GM21515 (cell line): Measurements from ENCODE around the gene CES3.

Source experiments
- ATAC-seq: cut with Tn5 transposase; IDR thresholded peaks from one replicate; pipeline ENCODE4 v1.9.1; 2021; ENCODE audit not compliant: unreplicated experiment

Gene CES3

DNA sequence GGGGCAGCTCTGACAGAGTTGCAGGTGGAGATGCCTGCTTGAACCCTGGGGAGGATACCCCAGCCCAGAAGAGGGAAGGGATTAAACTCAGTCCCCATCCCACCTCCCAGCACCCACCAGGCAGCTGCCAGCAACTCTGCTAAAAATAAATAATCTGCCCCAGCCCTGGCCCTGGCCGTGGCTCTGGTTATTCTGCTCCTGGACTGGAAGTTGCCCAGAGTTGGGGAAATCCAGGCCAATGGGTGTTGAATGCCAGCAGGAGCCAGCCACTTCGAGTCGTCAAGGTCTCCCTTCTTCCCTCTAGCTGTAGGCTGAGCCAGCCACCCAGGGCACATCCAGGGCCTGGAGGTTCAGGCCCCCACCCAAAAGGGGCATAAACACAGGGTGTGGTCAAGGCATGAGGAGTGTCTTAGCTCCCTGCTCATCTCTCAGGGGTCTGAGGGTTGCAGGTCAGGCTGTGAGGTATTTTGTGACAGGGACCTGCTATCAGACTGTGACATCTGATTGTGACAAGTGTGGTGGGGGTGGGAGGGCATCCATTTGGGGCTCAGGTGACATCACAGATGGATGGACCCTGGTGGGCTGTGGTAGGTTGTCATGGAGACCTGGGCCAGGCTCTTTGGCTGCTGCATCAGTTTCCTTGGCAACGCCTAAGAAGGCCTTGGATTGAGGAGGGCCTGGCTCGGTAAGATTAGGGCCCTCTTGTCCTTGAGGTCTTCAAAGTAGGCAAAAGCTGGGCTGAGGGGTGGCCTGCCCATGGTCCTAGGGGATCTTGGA is 34.7 kb upstream of the CES3 start:
- no peak for ATAC-seq

DNA sequence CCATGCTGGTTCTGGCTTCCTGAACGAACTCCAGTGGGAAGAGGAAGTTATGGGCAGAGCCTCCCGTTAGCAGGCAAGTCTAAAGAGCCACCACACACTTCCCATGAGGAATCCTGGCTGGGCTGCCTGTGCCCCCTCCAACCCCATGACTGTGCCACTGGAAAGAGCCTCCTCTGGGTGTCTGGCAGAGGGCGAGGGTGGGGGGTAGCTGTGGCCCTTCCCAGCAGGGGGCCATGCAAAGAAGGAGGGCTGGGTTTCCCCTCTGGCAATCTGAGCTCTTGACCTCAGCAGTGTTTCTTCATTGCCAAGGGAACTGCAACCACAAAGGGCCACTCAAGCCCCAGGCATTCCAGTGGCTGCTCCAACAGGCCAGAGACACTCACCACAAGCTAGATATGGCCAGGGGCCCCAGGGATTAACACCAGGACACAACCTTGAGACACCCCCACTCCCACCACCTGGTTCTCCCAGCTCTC is 34.1 kb upstream of the CES3 start:
- ATAC-seq: no peak

DNA sequence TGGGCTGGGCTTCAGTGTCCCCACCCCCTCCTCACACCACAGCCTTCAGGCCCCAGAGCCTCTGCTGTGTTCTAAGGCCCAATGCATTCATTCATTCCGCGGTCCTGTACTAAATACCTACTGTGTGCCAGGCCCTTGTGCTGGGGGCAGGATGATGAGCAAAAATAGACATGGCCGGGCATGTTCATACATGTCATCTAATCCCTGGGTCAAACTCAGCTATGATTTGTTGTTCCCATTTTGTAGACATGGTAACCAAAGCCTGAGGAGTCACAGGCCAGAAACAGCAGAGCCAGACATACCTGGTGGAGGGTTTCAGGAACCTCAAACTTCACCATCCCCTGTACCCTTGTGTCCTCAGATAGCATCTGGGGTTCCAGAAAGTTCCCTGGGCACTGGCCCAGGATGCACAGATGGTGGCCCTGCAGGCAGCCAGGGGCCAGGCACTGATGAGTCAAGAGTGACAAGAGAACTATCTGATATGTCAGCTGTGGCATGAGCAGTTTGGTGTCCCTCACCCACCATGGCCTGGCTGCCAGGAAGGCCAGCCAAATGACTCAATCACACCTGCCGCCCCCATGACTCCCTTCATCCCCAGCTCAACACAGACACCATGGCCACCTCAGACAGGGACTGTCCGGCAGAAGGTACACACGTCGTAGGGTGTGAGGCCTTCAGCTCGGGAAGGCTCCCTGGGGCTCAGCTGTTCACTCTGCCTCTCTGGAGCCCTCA is 33.0 kb upstream of the CES3 start:
- ATAC-seq: no peak

DNA sequence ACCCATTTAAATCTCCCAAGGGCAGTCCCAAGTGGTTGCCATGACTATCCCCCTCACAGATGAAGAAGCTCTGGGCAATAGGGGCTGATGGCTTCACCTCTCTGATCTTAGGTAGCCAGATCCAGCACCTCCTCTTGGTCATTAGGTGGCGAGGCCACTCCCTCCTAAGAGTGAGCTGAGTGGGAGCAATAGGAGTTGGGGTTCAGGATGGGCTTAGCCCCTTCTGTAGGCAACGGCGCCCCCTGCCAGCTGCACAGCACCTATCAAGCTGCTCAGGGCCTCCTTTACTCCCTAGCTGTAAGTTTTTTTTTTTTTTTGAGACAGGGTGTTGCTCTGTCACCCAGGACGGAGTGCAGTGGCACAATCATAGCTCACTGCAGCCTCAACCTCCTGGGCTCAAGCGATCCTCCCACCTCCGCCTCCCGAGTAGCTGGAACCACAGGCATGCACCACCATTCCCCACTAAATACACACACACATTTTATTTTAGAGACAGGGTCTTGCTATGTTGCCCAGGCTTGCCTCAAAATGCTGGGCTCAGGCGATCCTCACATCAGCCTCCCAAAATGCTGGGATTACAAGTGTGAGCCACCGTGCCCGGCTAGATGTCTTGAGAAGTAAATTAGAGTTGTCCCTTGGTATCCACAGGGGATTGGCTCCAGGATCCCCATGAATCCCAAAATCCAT is 32.2 kb upstream of the CES3 start:
- no peak for ATAC-seq

DNA sequence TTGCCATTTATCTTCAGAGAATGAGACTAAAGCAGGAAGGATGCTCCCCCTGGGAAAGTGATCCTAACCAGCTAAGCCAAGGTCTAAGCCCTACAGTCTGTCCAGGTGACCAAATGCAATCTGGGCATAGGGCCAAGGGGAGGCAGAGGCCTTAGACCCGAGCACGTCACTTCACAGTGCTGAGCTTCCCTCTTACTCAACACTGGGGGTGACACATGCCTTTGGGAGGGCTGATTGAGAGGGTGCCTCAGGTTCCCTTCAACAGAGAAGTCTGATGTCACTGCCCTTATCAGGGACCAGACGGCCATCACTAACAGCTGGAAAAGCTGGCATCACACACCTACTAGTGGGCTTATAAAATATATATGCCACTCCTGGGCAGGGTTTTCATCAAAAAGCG is 30.9 kb upstream of the CES3 start:
- no peak for ATAC-seq

DNA sequence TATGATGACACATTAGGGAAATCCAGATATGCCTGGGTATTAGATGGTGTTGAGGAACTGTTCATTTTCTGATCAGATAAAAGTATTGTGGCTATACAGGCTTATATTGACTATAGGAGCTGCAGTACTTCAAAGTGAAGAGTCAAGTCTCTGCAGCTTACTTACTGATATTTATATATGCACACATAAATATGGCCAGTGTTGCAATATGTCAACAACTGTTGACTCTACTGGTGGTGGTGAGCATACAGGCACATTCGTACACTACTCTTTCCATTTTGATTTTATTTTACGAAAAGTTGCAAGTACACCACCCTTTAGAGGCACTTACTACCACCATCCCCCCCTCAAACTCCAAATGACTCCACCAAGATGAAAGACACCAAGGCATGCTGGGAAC is 29.4 kb upstream of the CES3 start:
- ATAC-seq: no peak

DNA sequence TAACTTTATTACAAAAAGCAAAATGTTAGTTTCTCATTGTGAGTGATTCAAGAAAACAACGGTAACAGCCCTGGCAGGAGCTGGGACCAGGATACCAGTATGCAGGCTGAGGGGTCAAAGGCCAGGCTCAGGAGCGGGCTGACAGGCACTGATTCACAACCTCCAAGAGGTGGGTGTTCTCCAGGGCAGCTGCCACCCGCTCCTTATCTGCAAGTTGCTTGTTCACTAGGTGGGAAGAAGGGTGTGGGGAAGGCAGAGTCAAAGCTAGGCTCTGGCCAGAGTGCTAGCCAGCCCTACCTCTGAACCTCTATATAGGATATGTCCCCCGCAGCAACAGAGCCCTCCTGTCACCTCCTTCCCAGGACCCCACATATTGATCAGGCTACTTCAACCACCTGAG is 29.0 kb upstream of the CES3 start:
- no peak for ATAC-seq

DNA sequence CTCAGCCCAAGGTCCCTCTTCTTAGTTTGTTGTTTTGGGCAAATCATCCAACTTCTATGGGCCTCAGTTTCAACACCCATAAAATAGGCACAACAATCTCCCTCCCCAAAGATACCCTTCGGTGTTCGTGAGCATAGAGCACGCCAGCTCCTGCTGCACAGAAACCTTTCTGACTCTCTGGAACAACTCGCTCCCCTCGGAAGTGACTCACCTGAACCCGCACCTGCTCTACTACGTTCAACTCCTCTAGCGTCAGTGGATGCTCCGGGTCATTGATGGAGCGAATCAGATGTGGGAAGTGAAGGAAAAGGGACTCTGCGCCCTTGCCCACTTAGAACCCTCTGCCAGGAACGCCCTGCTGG is 27.3 kb upstream of the CES3 start:
- no peak for ATAC-seq

DNA sequence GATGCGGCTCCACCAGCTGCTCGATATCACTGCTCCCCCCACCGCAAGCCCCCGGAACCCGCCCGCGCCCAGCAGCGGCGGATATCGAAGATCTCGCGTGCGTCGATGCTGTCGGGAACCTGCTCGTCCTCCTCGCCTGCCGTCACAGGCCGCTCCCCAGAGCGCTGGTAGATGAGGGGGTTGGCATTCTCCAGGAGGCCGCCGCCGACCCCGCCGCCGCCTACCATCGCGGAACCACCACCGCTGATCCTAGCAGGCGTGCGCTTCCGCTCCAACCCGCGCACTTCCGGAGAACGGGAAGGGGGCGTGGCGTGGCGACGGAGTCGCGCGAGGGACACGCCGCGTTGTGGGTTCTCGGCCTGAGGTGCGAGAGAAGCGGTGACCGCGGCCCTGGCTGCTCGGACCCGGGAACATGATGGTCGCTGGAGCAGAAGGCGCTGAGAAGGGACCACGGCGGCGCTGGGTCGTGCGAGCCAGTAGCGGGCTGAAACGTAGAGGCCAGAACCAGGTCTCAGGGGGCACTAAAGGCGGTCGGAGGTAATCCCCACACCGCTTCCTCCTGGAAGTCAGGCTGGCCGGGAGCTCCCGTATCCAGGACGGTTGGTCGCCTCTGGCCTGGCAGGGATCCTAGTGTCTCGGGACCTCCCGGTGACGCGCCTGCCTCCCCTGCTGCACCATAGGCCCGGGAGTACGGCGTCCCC is 26.8 kb upstream of the CES3 start, which contains the start of gene CIAO2B:
Gene CIAO2B (minus strand): TSS at position 265 of the 701 bp plus-strand sequence. CDS start 38 bp downstream, at position 227.
- ATAC-seq: peak; percentile 59

DNA sequence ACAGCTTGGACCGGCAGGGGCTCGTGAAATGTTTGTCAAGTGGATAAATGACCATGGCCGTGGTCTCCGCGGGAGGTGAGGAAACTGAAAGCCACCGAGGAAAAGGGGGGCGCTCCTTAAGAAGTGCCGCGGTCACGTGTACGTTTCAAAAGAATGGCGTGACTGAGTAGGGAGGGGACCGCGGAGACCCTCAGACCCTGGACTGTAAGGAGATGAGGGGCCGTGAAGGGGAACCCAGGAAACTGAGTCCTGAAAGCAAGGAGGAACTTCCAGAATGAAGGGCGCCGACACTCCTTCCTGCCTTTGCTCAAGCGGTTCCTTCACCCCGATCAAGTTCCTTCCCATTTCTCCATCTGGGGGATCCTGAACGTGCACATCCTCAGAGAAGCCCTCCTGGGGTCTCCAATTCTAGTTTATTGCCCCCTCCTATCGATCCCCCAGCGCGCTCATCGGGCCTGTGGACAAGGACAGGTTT is 26.2 kb upstream of the CES3 start:
- ATAC-seq: peak; percentile 4

DNA sequence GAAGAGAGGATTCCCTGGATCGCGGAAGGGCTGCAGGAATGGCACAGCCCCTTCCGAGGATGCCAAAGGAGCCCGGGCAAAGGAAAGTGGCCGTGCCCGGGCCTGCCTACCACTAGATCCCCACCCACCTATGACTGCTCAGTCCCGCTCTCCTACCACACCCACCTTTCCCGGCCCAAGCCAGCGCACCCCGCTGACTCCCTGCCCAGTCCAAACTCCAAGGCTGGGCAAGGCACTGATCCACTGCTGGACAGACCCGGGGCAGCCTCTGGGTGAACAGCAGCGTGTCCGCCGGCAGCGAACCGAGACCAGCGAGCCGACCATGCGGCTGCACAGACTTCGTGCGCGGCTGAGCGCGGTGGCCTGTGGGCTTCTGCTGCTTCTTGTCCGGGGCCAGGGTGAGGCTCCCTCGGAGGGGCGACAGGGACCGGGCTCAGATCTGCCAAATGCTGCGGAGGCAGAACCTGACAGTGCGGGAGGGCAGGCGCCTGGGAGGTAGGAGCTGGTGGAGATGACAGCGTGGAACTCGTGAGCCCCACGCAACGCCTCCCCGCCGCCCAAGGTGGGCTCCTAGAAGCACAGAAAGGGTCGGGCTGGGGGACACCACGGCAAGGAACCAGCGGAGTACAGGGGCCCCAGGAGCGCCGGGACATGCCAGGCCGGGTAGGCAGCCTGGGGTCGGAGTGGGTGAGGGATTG is 25.6 kb upstream of the CES3 start, which contains the start of gene CES2:
Gene CES2 (plus strand): TSS at position 203 of the 698 bp plus-strand sequence. CDS start 120 bp downstream, at position 323.
- ATAC-seq: no peak

DNA sequence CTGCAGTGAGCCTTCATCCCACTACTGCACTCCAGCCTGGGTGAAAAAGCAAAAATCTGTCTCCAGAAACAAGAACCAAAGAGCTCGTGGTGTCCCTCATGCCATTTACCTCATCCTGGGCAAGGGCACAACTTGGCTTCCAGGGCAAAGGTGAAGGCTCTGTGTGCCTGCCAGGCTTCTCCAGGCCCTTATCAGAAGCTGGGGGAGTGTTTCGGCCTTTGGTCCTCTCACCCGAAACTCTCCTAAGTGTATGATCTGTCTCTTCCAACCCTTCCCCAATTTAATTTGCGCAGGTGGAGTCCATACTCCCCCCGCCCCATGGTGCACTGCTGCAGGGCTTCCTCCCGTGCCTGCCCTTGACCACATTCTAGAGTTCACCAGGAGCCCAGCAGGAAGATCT is 24.6 kb upstream of the CES3 start:
- ATAC-seq: no peak

DNA sequence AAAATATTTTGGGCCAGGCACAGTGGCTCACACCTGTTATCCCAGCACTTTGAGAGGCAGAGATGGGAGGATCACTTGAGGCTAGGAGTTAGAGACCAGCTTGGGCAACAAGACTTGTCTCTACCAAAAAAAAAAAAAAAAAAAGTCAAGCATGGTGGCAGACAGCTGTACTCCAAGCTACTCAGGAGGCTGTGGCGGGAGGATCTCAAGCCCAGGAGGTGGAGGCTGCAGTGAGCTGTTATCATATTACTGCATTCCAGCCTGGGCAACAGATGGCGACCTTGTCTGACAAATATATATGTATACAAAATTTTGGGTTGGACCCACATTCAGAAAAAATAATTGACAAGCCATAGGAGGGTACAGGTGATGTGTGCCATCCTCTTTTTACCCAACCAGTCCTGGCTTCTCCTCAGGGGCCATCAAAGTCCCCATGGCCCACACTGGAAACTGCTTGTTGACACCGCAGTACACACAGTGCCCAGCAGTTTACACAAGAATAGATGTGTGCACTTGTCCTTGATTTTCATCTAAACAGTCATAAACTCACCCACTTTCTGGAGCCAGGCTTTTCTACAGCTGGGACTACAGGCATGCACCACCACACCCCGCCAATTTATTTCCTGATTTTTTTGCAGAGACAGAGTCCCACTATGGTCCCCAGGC is 24.0 kb upstream of the CES3 start:
- ATAC-seq: no peak

DNA sequence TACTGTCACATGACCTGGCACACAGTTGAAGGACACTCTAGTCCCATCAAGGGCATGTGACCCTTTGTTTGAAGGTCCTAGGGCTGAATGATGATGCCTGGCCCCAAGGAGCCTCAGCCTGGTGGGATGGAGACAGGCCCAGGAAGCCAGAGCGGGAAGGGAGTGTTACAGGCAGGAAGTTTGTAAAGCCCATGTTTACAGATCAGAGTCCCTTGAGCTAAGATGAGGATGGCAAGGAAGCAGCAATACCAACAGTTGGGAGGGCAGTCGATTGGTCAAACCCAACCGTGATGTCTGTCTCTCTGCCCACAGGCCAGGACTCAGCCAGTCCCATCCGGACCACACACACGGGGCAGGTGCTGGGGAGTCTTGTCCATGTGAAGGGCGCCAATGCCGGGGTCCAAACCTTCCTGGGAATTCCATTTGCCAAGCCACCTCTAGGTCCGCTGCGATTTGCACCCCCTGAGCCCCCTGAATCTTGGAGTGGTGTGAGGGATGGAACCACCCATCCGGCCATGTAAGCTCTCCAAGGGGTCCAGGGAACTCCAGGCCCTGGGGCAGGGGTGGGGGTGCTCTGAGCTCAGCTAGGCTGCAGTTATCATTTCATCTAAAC is 23.2 kb upstream of the CES3 start:
- ATAC-seq: no peak

DNA sequence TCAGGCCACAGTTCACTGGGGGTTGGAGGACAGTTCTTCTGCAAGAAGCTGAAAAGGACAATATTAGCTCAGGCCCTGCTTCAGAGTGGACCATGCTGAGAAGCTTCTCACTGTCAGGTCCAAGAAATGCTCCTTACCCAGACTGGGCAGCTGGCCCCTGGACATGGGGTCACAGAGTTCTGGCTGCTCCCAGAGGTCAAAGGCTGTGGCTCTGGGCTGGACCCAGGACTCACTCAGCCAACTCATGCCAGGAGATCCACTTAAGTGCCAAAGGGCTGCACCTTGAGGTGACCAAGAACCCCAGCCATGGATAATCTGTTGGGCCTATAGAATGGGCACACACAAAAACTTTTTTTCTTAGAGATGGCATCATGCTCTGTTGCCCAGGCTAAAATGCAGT is 21.7 kb upstream of the CES3 start:
- ATAC-seq: no peak

DNA sequence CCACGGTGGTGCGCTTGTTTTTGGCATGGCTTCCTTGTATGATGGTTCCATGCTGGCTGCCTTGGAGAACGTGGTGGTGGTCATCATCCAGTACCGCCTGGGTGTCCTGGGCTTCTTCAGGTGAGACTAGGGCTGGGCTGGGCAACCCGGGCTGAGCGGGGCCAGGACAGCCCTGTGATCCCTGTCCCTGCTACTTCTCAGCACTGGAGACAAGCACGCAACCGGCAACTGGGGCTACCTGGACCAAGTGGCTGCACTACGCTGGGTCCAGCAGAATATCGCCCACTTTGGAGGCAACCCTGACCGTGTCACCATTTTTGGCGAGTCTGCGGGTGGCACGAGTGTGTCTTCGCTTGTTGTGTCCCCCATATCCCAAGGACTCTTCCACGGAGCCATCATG is 20.8 kb upstream of the CES3 start:
- no peak for ATAC-seq

DNA sequence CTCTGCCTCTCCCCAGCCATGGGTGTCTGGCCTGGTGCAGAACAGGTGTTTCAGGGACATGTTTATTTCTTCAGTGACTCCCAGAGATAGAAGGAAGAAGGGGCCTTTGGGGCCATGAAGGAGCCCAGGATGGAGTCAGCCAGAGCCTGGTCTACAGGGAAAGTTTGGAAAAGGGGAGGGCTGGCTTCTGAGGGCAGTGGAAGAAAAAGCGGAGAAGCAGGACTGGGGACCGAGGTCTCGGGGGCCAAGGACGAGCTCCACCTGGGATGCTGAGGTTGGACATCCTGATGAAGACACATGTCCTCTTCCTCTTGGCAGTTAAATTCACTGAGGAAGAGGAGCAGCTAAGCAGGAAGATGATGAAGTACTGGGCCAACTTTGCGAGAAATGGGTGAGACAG is 18.1 kb upstream of the CES3 start:
- no peak for ATAC-seq

DNA sequence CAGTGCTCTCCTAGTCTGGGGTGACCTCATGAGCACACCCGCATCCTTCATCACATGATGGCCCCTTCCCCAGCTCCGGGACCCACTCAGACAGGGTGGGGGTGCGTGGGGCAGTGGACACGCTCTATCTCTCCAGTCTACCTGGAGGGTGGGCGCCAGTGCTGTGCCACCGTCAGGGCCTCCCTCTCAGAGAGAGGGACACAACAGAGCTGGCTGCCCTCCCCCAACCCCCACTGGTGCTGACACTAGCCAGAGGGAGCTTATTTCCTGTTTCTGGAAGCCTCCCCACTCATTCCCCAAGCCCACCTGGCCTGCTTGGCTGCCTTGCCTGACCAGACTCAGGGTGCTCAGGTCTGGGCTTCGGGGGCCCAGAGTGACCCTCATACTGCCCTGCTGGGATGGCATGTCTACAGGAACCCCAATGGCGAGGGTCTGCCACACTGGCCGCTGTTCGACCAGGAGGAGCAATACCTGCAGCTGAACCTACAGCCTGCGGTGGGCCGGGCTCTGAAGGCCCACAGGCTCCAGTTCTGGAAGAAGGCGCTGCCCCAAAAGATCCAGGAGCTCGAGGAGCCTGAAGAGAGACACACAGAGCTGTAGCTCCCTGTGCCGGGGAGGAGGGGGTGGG is 17.5 kb upstream of the CES3 start:
- ATAC-seq: no peak

DNA sequence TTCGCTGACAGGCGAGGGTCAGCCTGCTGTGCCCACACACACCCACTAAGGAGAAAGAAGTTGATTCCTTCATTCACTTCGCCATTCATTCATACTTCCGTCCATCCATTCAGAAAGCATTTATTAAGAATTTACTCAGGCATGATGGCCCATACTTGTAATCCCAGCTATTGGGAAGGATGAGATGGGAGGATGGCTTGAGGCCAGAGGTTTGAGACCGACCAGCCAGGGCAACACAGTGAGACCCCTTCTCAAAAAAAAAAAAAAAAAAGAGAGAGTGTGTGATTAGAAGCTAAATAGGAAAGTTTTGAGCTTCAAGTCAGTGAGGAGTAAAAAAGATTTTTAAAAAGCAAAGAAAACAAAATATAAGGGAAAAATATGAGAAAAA is 17.0 kb upstream of the CES3 start:
- no peak for ATAC-seq
